HL-60 (cell line): ENCODE measurements around the gene PIP5K1A.

ENCODE experiments used
- POLR2AphosphoS5 ChIP-seq: IDR thresholded peaks from 2 replicates; pipeline ENCODE4 v1.6.1; 2012; ENCODE audit warnings: low read depth
- SPI1 ChIP-seq: IDR thresholded peaks from 2 replicates; pipeline ENCODE4 v1.6.1; 2012; ENCODE audit warnings: low read depth, mild to moderate bottlenecking, borderline replicate concordance
- TF ChIP-seq, protein P1 (sequence below): IDR thresholded peaks from one replicate; pipeline ENCODE4 v1.5.1; 2011; ENCODE audit warnings: low read length, control low read depth, inconsistent platforms; ENCODE audit not compliant: insufficient read depth
- TF ChIP-seq, protein P2 (sequence below): IDR thresholded peaks from 2 replicates; pipeline ENCODE4 v1.6.1; 2012; ENCODE audit warnings: low read depth; ENCODE audit not compliant: insufficient replicate concordance

DNA sequence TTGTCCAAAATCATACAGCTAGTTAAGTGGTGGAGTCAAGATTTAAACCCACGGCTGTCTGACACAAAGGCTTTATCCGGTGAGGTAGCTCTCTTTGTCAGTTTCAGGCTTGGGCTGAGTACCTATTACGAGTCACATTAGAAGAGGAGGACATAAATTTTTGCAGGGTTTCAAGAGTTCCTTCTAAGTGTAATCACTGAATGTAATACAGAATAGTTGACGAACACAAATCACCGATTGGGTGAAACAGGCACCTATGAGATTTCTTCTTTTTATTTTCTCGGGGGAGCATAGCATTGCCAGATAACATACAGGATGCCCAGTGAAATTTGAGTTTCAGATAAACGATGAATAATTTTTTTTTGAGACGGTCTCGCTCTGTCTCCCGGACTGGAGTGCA lies 57.0 kb downstream of the PIP5K1A start:
- TF ChIP-seq, protein P1, sequence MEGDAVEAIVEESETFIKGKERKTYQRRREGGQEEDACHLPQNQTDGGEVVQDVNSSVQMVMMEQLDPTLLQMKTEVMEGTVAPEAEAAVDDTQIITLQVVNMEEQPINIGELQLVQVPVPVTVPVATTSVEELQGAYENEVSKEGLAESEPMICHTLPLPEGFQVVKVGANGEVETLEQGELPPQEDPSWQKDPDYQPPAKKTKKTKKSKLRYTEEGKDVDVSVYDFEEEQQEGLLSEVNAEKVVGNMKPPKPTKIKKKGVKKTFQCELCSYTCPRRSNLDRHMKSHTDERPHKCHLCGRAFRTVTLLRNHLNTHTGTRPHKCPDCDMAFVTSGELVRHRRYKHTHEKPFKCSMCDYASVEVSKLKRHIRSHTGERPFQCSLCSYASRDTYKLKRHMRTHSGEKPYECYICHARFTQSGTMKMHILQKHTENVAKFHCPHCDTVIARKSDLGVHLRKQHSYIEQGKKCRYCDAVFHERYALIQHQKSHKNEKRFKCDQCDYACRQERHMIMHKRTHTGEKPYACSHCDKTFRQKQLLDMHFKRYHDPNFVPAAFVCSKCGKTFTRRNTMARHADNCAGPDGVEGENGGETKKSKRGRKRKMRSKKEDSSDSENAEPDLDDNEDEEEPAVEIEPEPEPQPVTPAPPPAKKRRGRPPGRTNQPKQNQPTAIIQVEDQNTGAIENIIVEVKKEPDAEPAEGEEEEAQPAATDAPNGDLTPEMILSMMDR = no peak
- TF ChIP-seq POLR2AphosphoS5 (no peak), SPI1 (no peak)
- TF ChIP-seq, protein P2, sequence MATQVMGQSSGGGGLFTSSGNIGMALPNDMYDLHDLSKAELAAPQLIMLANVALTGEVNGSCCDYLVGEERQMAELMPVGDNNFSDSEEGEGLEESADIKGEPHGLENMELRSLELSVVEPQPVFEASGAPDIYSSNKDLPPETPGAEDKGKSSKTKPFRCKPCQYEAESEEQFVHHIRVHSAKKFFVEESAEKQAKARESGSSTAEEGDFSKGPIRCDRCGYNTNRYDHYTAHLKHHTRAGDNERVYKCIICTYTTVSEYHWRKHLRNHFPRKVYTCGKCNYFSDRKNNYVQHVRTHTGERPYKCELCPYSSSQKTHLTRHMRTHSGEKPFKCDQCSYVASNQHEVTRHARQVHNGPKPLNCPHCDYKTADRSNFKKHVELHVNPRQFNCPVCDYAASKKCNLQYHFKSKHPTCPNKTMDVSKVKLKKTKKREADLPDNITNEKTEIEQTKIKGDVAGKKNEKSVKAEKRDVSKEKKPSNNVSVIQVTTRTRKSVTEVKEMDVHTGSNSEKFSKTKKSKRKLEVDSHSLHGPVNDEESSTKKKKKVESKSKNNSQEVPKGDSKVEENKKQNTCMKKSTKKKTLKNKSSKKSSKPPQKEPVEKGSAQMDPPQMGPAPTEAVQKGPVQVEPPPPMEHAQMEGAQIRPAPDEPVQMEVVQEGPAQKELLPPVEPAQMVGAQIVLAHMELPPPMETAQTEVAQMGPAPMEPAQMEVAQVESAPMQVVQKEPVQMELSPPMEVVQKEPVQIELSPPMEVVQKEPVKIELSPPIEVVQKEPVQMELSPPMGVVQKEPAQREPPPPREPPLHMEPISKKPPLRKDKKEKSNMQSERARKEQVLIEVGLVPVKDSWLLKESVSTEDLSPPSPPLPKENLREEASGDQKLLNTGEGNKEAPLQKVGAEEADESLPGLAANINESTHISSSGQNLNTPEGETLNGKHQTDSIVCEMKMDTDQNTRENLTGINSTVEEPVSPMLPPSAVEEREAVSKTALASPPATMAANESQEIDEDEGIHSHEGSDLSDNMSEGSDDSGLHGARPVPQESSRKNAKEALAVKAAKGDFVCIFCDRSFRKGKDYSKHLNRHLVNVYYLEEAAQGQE = no peak
